Mesodermal cell (in vitro differentiated cells): ENCODE measurements around the gene RNF223.
"Not testable (repeated sequence)": the region's sequence is repeated elsewhere in the genome, so short reads cannot be mapped to it uniquely, and the experiment has no call there.

ENCODE experiments used
- H3K27ac ChIP-seq: 2 replicates; pipeline ENCODE4 v1.7.0; 2013; ENCODE audit warnings: mild to moderate bottlenecking, low read depth, low read length, moderate library complexity; ENCODE audit not compliant: severe bottlenecking
- H3K36me3 ChIP-seq: 2 replicates; pipeline ENCODE4 v1.7.1; 2013; ENCODE audit warnings: mild to moderate bottlenecking, low read length, moderate library complexity; ENCODE audit not compliant: control insufficient read depth, insufficient read depth
- H3K4me1 ChIP-seq: one replicate; pipeline ENCODE4 v1.7.1; 2013; ENCODE audit warnings: mild to moderate bottlenecking, low read length; ENCODE audit not compliant: insufficient read depth, control insufficient read depth, poor library complexity, severe bottlenecking
- H3K4me3 ChIP-seq: 2 replicates; pipeline ENCODE4 v1.7.0; 2013; ENCODE audit warnings: low read length, control low read depth, mild to moderate bottlenecking; ENCODE audit not compliant: insufficient read depth, poor library complexity, severe bottlenecking; ENCODE audit errors: extremely low read depth
- H3K9me3 ChIP-seq: 2 replicates; pipeline ENCODE4 v1.7.1; 2013; ENCODE audit warnings: mild to moderate bottlenecking, low read length, moderate library complexity; ENCODE audit not compliant: control insufficient read depth
- WGBS, 2 experiments: methylation state at CpG; one replicate each; pipeline ENCODE4 v1.1.5; 2013; ENCODE audit warnings: missing lambda C conversion rate in 2 of 2; ENCODE audit not compliant: insufficient coverage in 2 of 2; 5-methylcytosine and 5-hydroxymethylcytosine counted together

RNF223 gene

GRCh38 chr1:1106510-1107221, 32.6 kb upstream of the RNF223 start:
- H3K4me3 ChIP-seq, result no peak overlapping the region
- peaks cover 5% of the 10 kb centered on the region for H3K9me3 ChIP-seq
- H3K36me3 ChIP-seq, result peaks cover 23% of the 10 kb centered on the region
- WGBS, 2 experiments, result 95 to 98% methylated on average over 20 to 29 of the region's 31 CpGs
- no peaks in the 10 kb centered on the region for H3K4me1 ChIP-seq
- no peak overlapping the region for H3K27ac ChIP-seq

DNA sequence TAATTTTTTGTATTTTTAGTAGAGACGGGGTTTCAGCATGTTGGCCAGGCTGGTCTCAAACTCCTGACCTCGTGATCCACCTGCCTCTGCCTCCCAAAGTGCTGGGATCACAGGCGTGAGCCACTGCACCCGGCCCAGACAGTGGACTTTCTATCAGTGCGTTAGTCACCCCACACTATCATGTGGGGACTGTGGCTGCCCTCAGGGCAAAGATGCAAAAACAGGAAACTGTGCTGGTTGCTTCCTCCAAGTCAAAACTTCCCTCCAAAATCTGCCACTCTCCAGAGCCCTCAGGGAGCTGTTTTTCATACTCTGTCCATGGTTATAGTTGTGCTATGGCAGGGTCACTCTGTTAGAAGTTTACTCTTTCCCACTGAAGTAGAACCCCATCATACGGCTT, 30.0 kb upstream of the RNF223 start:
- WGBS, 2 experiments, result 88 to 100% methylated on average over 6 of the region's 6 CpGs
- H3K27ac ChIP-seq, H3K9me3 ChIP-seq, H3K4me1 ChIP-seq, H3K4me3 ChIP-seq, H3K36me3 ChIP-seq: not testable (repeated sequence)

DNA sequence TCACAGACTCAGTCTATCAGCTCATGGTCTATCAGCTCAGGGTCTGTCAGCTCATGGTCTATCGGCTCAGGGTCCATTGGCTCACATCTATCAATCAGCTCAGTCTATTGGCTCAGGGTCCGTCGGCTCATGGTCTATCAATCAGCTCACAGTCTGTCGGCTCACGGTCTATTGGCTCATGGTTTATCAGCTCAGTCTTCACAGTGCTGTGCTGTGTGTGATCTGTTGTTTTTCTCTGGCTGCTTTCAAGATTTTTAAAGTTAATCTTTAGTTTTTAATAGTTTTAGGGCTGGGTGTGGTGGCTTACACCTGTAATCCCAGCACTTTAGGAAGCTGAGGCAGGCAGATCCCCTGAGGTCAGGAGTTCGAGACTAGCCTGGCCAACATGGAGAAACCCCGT, 27.4 kb upstream of the RNF223 start:
- H3K27ac ChIP-seq, result no peak overlapping the region
- WGBS, 2 experiments, result 81 to 86% methylated on average over 6 to 7 of the region's 7 CpGs
- no peaks in the 10 kb centered on the region for H3K4me1 ChIP-seq
- no peak overlapping the region for H3K4me3 ChIP-seq
- peaks cover 7% of the 10 kb centered on the region for H3K36me3 ChIP-seq
- peaks cover 8% of the 10 kb centered on the region for H3K9me3 ChIP-seq

DNA sequence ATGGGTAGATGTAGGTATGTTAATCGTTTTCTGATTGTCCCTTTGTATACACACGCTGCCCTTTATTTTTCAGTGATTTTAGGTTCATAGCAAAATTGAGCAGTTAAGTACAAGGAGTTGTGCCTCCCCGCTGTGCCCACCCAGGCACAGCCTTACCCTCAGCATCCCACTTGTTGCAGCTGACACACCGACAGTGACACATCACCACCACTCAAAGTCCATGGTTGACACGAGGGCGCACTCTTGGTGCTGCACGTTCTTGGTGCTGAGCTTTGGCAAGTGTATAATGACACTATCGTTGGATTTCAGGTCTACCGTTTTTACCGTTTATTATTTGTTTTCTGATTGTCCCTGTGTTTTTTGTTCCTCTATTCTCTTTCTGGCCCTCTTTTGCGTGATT, 26.2 kb upstream of the RNF223 start:
- H3K4me1 ChIP-seq, result no peaks in the 10 kb centered on the region
- 82 to 86% methylated on average over 8 to 10 of the region's 11 CpGs for WGBS, 2 experiments
- no peak overlapping the region for H3K4me3 ChIP-seq
- no peaks in the 10 kb centered on the region for H3K36me3 ChIP-seq
- H3K9me3 ChIP-seq, result peaks cover 4% of the 10 kb centered on the region
- H3K27ac ChIP-seq, result no peak overlapping the region

- Histone ChIP-seq H3K9me3 (peaks cover 8% of the 10 kb centered on the region), H3K4me3 (no peak overlapping the region), H3K27ac (no peak overlapping the region), H3K36me3 (no peaks in the 10 kb centered on the region), H3K4me1 (no peaks in the 10 kb centered on the region)
- 88 to 97% methylated on average over 2 to 3 of the region's 4 CpGs for WGBS, 2 experiments
These were observed 25.5 kb upstream of the RNF223 start for GRCh38 chr1:1099506-1100183.

DNA sequence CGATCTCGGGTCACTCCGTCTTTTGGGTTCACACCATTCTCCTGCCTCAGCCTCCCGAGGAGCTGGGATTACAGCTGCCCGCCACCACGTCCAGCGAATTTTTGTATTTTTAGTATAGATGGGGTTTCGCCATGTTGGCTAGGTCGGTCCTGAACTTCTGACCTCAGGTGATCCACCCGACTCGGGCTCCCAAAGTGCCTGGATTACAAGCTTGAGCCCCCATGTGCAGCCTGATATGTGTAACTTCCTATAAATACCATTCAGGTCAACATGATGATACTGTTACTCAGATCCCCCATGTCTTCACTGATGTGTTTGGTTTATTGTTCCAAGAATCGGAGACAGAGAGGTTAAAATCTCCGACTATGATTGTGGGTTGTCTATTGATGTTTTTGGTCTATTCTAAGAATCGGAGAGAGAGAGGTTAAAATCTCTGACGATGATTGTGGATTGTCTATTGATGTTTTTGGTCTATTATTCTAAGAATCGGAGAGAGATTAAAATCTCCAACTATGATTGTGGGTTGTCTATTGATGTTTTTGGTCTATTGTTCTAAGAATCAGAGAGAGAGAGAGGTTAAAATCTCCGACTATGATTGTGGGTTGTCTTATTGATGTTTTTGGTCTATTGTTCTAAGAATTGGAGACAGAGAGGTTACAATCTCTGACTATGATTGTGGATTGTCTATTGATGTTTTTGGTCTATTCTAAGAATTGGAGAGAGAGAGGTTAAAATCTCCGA, 24.7 kb upstream of the RNF223 start:
- Histone ChIP-seq H3K4me1 (no peaks in the 10 kb centered on the region), H3K4me3 (no peak overlapping the region), H3K9me3 (peaks cover 9% of the 10 kb centered on the region), H3K36me3 (no peaks in the 10 kb centered on the region), H3K27ac (no peak overlapping the region)
- WGBS, 2 experiments, result 85 to 96% methylated on average over 8 to 13 of the region's 18 CpGs

DNA sequence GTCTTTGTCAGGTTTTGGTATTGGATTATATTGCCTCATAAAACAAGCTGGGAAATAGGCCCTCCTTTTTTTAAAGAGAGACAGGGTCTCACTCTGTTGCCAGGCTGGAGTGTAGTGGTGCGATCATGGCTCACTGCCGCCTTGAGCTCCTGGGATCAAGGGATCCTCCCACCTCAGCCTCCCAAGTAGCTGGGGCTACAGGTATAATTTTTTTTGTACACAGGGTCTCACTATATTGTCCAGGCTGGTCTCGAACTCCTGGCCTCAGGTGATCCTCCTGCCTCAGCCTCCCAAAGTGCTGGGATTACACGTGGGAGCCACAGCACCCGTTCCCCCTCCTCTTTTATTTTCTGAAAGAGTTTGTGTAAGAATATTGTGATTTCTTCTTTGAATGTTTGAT, 22.0 kb upstream of the RNF223 start:
- H3K36me3 ChIP-seq, H3K4me1 ChIP-seq, H3K27ac ChIP-seq, H3K9me3 ChIP-seq, H3K4me3 ChIP-seq: not testable (repeated sequence)
- 87 to 100% methylated on average over 2 to 4 of the region's 5 CpGs for WGBS, 2 experiments

DNA sequence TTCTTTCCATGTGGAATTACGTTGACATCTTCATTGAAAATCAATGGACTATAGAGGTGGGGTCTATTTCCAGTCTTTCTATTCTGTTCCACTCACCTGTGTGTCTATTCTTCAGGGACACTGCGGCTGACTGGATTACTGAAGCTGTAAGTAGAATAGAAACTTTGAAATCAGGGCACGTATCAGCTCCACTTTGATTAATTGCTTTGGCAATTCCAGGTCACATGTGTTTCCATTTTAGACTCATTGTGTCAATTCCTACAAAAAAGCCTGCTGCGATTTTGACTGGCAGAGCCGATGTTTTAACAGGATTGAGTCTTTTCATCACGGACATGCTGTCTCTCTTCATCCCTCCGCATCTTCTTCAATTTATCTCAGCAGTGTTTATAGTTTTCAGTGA, 20.9 kb upstream of the RNF223 start:
- Histone ChIP-seq H3K27ac (no peak overlapping the region), H3K36me3 (peaks cover 7% of the 10 kb centered on the region), H3K9me3 (peaks cover 9% of the 10 kb centered on the region), H3K4me3 (no peak overlapping the region), H3K4me1 (no peaks in the 10 kb centered on the region)
- WGBS, 2 experiments, result 94 to 98% methylated on average over 4 to 5 of the region's 7 CpGs

- 95 to 100% methylated on average over 10 of the region's 10 CpGs for WGBS, 2 experiments
- Histone ChIP-seq H3K27ac (no peak overlapping the region), H3K9me3 (peaks cover 5% of the 10 kb centered on the region), H3K4me1 (no peaks in the 10 kb centered on the region), H3K4me3 (no peak overlapping the region), H3K36me3 (peaks cover 10% of the 10 kb centered on the region)
These were observed 19.5 kb upstream of the RNF223 start for GRCh38 chr1:1093610-1093943.

GRCh38 chr1:1092894-1093609, 18.9 kb upstream of the RNF223 start:
- 93% methylated on average over 14 of the region's 14 CpGs for WGBS, 2 experiments
- H3K4me1 ChIP-seq, result no peaks in the 10 kb centered on the region
- no peak overlapping the region for H3K27ac ChIP-seq
- no peak overlapping the region for H3K4me3 ChIP-seq
- peaks cover 5% of the 10 kb centered on the region for H3K9me3 ChIP-seq
- peaks cover 10% of the 10 kb centered on the region for H3K36me3 ChIP-seq
